Naive thymus-derived CD8-positive, alpha-beta T cell (primary cell): ENCODE measurements around the gene DCX. TPM values are rescaled to one million over a fixed set of nuclear protein-coding genes. Genes with fewer than 3 reads are reported as not detected.
"Not testable (repeated sequence)": the region's sequence is repeated elsewhere in the genome, so short reads cannot be mapped to it uniquely, and the experiment has no call there.

Source experiments
- ATAC-seq, 2 donors: fragments of 150-1000 bp; cut with Tn5 transposase in 1 of 2; sonication (Bioruptor Pico), chemical (Tn5 transposase) in 1 of 2; 1 replicate in 1 of 2; 2 replicates in 1 of 2; pipeline ENCODE4 v1.10.0; 2021; ENCODE audit warnings: mild to moderate bottlenecking in 2 of 2, moderate library complexity in 2 of 2
- POLR2A ChIA-PET: fragments of 350-600 bp; sonication (Branson Sonifier 250); formaldehyde crosslinking; loops from one replicate; lab custom pipeline; 2021; ENCODE audit warnings: antibody characterized with exemption; lab: Charles Lee
- DNase-seq, 10 donors: peaks; one replicate each; pipeline versions ENCODE4 v3.0.0 to v3.0.0-alpha.2; 2020 to 2022
- H3K27ac Mint-ChIP-seq, 10 donors: one replicate each; pipeline ENCODE4 v1.8.0; 2020 to 2022; ENCODE audit warnings: mild to moderate bottlenecking in 10 of 10, mixed read lengths in 10 of 10, moderate library complexity in 4 of 10, inconsistent platforms in 1 of 10
- H3K27me3 Mint-ChIP-seq, 5 donors: one replicate each; pipeline ENCODE4 v1.8.0; 2021 to 2022; ENCODE audit warnings: mixed read lengths in 5 of 5
- H3K36me3 Mint-ChIP-seq, 3 donors: one replicate each; pipeline ENCODE4 v1.8.0; 2020 to 2022; ENCODE audit warnings: mixed read lengths in 3 of 3, mild to moderate bottlenecking in 2 of 3, inconsistent platforms in 1 of 3
- H3K4me1 Mint-ChIP-seq, 4 donors: one replicate each; pipeline ENCODE4 v1.8.0; 2021 to 2022; ENCODE audit warnings: mixed read lengths in 4 of 4
- H3K4me3 Mint-ChIP-seq, 10 donors: one replicate each; pipeline ENCODE4 v1.8.0; 2020 to 2022; ENCODE audit warnings: mild to moderate bottlenecking in 10 of 10, mixed read lengths in 10 of 10, moderate library complexity in 6 of 10, inconsistent platforms in 1 of 10
- H3K9me3 Mint-ChIP-seq, 9 donors: one replicate each; pipeline ENCODE4 v1.8.0; 2020 to 2022; ENCODE audit warnings: mixed read lengths in 9 of 9, mild to moderate bottlenecking in 3 of 9, inconsistent platforms in 1 of 9, moderate library complexity in 1 of 9
- polyA plus RNA-seq, 3 donors: library from polyadenylated mRNA; unstranded; fragments of 300-500 nt; fragmentation: Illumina TruSeq; gene quantifications; one replicate each; pipeline ENCODE4 v1.2.3, GENCODE V29; 2021
- total RNA-seq, 8 experiments: library from RNA in 2 of 8; stranded (reverse) in 2 of 8; gene quantifications; one replicate each; pipeline ENCODE4 v1.2.3 and lab custom pipeline; 2021 to 2026

DCX gene
- total and polyA plus RNA-seq, 5 experiments from 2014 or later = not detected

GRCh38 chrX:111360839-111361238 lies 51.2 kb downstream of the DCX start:
- DNase-seq (no peak), ATAC-seq (no peak)
- no peak overlapping the region for H3K4me3 Mint-ChIP-seq
- no peaks in the 10 kb centered on the region for H3K9me3 Mint-ChIP-seq
- POLR2A ChIA-PET = no interaction called here
- H3K27ac Mint-ChIP-seq = no peak overlapping the region
- H3K4me1 Mint-ChIP-seq = no peaks in the 10 kb centered on the region
- H3K36me3 Mint-ChIP-seq = no peaks in the 10 kb centered on the region
- H3K27me3 Mint-ChIP-seq = no peaks in the 10 kb centered on the region

GRCh38 chrX:111355523-111356115 lies 56.4 kb downstream of the DCX start:
- Mint-ChIP-seq H3K9me3 (peaks cover 0 to 9% (median 0%) of the 10 kb centered on the region in 9 donors), H3K27ac (no peak overlapping the region), H3K4me3 (no peak overlapping the region), H3K27me3 (no peaks in the 10 kb centered on the region), H3K4me1 (no peaks in the 10 kb centered on the region), H3K36me3 (no peaks in the 10 kb centered on the region)
- POLR2A ChIA-PET = no interaction called here
- no peak for ATAC-seq
- no peak for DNase-seq

DNA sequence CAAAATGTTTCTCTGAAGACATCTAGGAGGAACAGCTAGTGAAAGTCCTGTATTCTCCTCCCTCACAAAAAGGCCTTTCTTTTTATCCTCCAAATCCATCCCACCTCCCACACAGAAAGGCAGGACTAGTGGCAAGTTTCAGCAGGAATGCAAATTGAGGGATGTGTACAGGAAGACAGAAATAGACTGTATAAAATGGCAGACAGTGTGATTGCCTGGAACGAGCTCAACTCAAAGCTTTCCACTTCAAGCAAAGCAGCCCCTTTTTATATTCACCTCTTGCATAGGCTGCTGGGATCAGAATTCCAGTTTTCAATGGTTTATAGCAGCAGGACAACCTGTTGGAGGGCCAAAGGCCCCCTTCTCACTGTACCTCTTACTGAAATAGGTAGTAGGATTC lies 57.5 kb downstream of the DCX start:
- Mint-ChIP-seq H3K27ac (no peak overlapping the region), H3K27me3 (peaks cover 0 to 1% (median 0%) of the 10 kb centered on the region in 5 donors), H3K4me1 (no peaks in the 10 kb centered on the region), H3K9me3 (peaks cover 0 to 9% (median 0%) of the 10 kb centered on the region in 9 donors), H3K4me3 (no peak overlapping the region), H3K36me3 (no peaks in the 10 kb centered on the region)
- DNase-seq (no peak), ATAC-seq (no peak)
- POLR2A ChIA-PET = no interaction called here

GRCh38 chrX:111353793-111354192 lies 58.2 kb downstream of the DCX start:
- DNase-seq = no peak
- POLR2A ChIA-PET = no interaction called here
- peaks cover 0 to 1% (median 0%) of the 10 kb centered on the region in 5 donors for H3K27me3 Mint-ChIP-seq
- no peak overlapping the region for H3K27ac Mint-ChIP-seq
- no peaks in the 10 kb centered on the region for H3K4me1 Mint-ChIP-seq
- no peak overlapping the region for H3K4me3 Mint-ChIP-seq
- no peak for ATAC-seq
- no peaks in the 10 kb centered on the region for H3K36me3 Mint-ChIP-seq
- peaks cover 0 to 9% (median 0%) of the 10 kb centered on the region in 9 donors for H3K9me3 Mint-ChIP-seq

GRCh38 chrX:111352424-111352823 lies 59.6 kb downstream of the DCX start:
- POLR2A ChIA-PET = no interaction called here
- Mint-ChIP-seq H3K27me3 (peaks cover 0 to 1% (median 0%) of the 10 kb centered on the region in 5 donors), H3K4me1 (no peaks in the 10 kb centered on the region), H3K9me3 (peaks cover 0 to 9% (median 0%) of the 10 kb centered on the region in 9 donors), H3K27ac (no peak overlapping the region), H3K4me3 (no peak overlapping the region), H3K36me3 (no peaks in the 10 kb centered on the region)
- ATAC-seq (no peak), DNase-seq (no peak)

DNA sequence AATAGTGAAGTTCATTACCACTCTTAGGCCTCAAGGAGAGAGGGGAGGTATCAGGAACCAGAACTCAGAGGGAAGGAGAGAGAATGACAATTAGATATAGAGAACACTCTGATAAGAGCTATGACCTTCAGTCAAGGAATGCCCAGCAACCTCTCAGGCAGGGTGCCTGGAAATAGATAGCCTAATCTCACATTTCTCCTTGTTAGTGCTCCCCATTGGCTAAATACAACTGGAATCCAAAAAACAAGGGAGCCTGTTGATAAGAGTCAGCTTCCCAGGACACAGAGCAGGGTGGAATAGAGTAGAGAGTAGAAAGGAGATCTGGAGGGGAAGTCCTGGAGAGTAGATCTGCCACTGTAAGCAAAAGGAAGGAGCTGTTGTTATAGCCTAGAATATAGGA lies 62.1 kb downstream of the DCX start:
- H3K27me3 Mint-ChIP-seq = peaks cover 0 to 1% (median 0%) of the 10 kb centered on the region in 5 donors
- H3K4me3 Mint-ChIP-seq = peak overlapping the region in 1 of 10 donors; percentile 16
- no peak for DNase-seq
- H3K27ac Mint-ChIP-seq = no peak overlapping the region
- POLR2A ChIA-PET = no interaction called here
- H3K36me3 Mint-ChIP-seq = peaks cover 0 to 4% (median 0%) of the 10 kb centered on the region in 3 donors
- no peak for ATAC-seq
- peaks cover 0 to 9% (median 2%) of the 10 kb centered on the region in 9 donors for H3K9me3 Mint-ChIP-seq
- no peaks in the 10 kb centered on the region for H3K4me1 Mint-ChIP-seq

DNA sequence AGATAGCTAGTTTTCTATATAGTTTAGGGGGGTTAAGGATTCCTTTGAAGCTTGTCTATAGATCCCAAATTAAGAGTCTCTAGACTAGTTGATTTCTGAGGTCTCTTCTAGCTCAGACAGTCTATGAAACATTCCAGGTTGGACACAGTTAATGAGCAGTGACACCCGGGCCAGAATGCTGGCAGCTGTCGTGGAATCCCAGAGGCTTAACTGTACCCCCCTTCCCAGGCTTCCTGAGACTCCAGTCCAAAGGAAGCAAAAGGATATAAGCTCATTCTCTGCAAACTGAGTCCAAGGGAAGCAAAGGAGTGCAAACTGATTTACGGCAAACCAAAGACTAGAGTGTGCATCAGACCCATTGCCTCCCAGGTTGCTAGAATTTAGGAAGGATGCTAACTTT lies 62.9 kb downstream of the DCX start:
- no peak overlapping the region for H3K4me3 Mint-ChIP-seq
- H3K9me3 Mint-ChIP-seq = peaks cover 0 to 11% (median 2%) of the 10 kb centered on the region in 9 donors
- H3K27me3 Mint-ChIP-seq = peaks cover 0 to 1% (median 0%) of the 10 kb centered on the region in 5 donors
- ATAC-seq (no peak), DNase-seq (no peak)
- H3K27ac Mint-ChIP-seq = no peak overlapping the region
- H3K4me1 Mint-ChIP-seq = no peaks in the 10 kb centered on the region
- POLR2A ChIA-PET = no interaction called here
- H3K36me3 Mint-ChIP-seq = peaks cover 0 to 4% (median 0%) of the 10 kb centered on the region in 3 donors

- POLR2A ChIA-PET = no interaction called here
- DNase-seq (no peak), ATAC-seq (no peak)
- H3K4me1 Mint-ChIP-seq = no peaks in the 10 kb centered on the region
- peaks cover 0 to 12% (median 2%) of the 10 kb centered on the region in 9 donors for H3K9me3 Mint-ChIP-seq
- no peak overlapping the region for H3K4me3 Mint-ChIP-seq
- H3K36me3 Mint-ChIP-seq = peaks cover 0 to 4% (median 0%) of the 10 kb centered on the region in 3 donors
- H3K27ac Mint-ChIP-seq = no peak overlapping the region
- H3K27me3 Mint-ChIP-seq = peaks cover 0 to 1% (median 0%) of the 10 kb centered on the region in 5 donors
These were observed 63.6 kb downstream of the DCX start for GRCh38 chrX:111348429-111348828.

- H3K27ac Mint-ChIP-seq, ATAC-seq, H3K4me3 Mint-ChIP-seq, H3K4me1 Mint-ChIP-seq, H3K36me3 Mint-ChIP-seq, DNase-seq, POLR2A ChIA-PET, H3K27me3 Mint-ChIP-seq: not testable (repeated sequence)
- H3K9me3 Mint-ChIP-seq = peaks cover 0 to 12% (median 2%) of the 10 kb centered on the region in 9 donors
These were observed 65.8 kb downstream of the DCX start for GRCh38 chrX:111346150-111346549.

DNA sequence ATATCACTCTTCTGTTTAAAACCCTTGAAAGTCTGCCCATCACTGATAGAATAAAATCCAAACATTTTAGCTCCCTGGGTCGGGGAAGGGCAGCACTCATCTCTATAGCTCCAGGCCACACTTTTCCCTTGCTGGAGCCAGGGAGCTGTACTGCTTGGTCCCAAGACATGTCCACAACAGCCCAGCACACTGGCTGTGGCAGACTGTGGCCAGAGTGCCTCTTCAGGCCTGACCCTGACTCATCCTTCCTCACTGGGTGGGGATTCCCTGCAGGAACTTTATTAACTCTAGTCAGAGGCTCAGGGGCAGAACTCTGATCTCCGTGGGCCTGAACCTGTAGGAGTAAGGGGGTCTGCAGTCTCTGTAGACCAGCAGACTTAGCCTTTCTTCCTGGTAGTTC lies 71.9 kb downstream of the DCX start:
- POLR2A ChIA-PET = no interaction called here
- DNase-seq (no peak), ATAC-seq (no peak)
- Mint-ChIP-seq H3K27me3 (peaks cover 0 to 10% (median 2%) of the 10 kb centered on the region in 5 donors), H3K27ac (no peak overlapping the region), H3K9me3 (peaks cover 0 to 6% (median 0%) of the 10 kb centered on the region in 9 donors), H3K4me3 (no peak overlapping the region), H3K36me3 (no peaks in the 10 kb centered on the region), H3K4me1 (peaks cover 0 to 2% (median 0%) of the 10 kb centered on the region in 4 donors)

- Mint-ChIP-seq H3K4me3 (no peak overlapping the region), H3K27ac (no peak overlapping the region), H3K36me3 (no peaks in the 10 kb centered on the region), H3K27me3 (peaks cover 0 to 10% (median 2%) of the 10 kb centered on the region in 5 donors), H3K9me3 (peaks cover 0 to 2% (median 0%) of the 10 kb centered on the region in 9 donors), H3K4me1 (peaks cover 0 to 2% (median 0%) of the 10 kb centered on the region in 4 donors)
- POLR2A ChIA-PET = no interaction called here
- no peak for DNase-seq
- ATAC-seq = no peak
These were observed 72.8 kb downstream of the DCX start for GRCh38 chrX:111339212-111339611.

DNA sequence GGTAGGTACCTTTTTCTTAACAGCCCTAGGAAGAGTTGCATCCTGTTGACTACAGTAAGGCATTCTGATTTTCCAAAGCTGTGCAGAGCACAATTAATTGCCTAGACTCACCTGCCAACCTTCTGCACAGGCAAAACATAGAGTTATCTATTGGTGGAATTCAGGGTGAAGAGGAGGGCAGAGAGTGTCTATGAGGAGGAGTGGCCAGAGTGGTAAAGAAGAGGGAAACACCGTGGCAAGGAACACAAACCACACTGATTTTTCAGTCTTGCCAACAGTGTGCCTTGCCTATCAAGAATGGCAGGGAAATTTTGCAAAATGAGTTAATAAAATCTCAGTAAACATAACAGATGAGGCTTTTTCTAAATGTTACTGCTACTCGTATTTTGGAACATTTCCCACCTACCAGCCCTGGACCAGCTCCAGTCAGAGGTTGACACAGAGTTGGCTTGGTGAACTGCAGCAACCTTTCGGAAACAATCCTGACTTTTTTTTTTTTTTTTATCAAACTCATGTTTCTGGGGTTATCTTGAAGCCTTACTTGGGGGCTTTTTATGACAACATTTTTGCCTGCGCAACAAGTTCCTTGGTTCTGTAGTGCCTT lies 73.8 kb downstream of the DCX start:
- H3K27me3 Mint-ChIP-seq = peaks cover 0 to 10% (median 2%) of the 10 kb centered on the region in 5 donors
- no peak overlapping the region for H3K4me3 Mint-ChIP-seq
- DNase-seq (no peak), ATAC-seq (no peak)
- no peak overlapping the region for H3K27ac Mint-ChIP-seq
- peaks cover 0 to 2% (median 0%) of the 10 kb centered on the region in 9 donors for H3K9me3 Mint-ChIP-seq
- H3K4me1 Mint-ChIP-seq = peaks cover 0 to 2% (median 0%) of the 10 kb centered on the region in 4 donors
- no peaks in the 10 kb centered on the region for H3K36me3 Mint-ChIP-seq
- POLR2A ChIA-PET = no interaction called here

DNA sequence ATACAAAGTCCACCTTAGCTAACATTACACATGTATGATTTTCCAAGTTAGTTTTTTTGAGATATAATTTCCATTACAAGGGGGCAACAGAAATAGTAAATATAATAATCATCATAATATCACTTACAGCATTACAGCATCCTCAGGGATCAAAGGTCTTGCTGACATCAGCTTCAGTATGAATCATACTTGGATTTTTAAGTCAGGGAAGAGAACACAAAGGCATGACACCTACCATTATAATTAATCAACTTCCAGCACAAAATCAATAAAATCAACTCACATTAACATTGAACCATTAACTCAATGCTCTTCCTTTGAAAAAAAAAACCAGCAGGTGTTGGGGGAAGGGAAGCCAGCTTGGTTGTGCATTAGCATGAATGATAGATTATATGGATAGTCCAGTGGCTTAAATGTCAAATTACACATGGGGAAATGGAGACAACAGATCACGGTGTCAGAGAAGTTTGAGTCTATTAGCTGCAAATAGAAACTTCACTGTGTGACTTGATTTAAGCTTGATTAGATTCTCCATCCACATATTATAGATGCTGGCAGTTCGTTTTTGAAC lies 74.8 kb downstream of the DCX start:
- no peaks in the 10 kb centered on the region for H3K4me1 Mint-ChIP-seq
- POLR2A ChIA-PET = no interaction called here
- DNase-seq = no peak
- H3K36me3 Mint-ChIP-seq = no peaks in the 10 kb centered on the region
- H3K27me3 Mint-ChIP-seq = peaks cover 0 to 14% (median 2%) of the 10 kb centered on the region in 5 donors
- no peak overlapping the region for H3K4me3 Mint-ChIP-seq
- no peaks in the 10 kb centered on the region for H3K9me3 Mint-ChIP-seq
- no peak for ATAC-seq
- H3K27ac Mint-ChIP-seq = no peak overlapping the region
